IMR-90 (cell line): ENCODE data around the gene DOCK10. TPM values are rescaled to one million over a fixed set of nuclear protein-coding genes. Genes with fewer than 3 reads are reported as not detected.

Experiments used
- ATAC-seq: fragments of 200-7000 bp; cut with Tn5 transposase; 2 replicates; pipeline ENCODE4 v1.9.1; 2020; ENCODE audit warnings: low read depth, mild to moderate bottlenecking, moderate library complexity
- BruUV-seq: library from RNA; stranded (reverse); fragments of 400-500 nt; replicated peaks from 2 replicates; lab custom pipeline; 2021; lab: Mats Ljungman, UMichigan
- CTCF ChIA-PET: fragments of 300-600 bp; formaldehyde crosslinking; extraction: SDS; loops from one replicate; lab custom pipeline; 2021; ENCODE audit warnings: antibody characterized with exemption; lab: Yijun Ruan, JAX
- POLR2A ChIA-PET: fragments of 300-600 bp; sonication (Branson Sonifier 250); formaldehyde crosslinking; loops from one replicate; lab custom pipeline; 2022; ENCODE audit warnings: antibody characterized with exemption; ENCODE audit not compliant: unreplicated experiment; lab: Charles Lee
- DNase-seq: peaks from one replicate; pipeline ENCODE4 v3.0.0; 2013
- H2AFZ ChIP-seq: replicated peaks from 2 replicates; pipeline ENCODE3; 2013; ENCODE audit warnings: low read length, mild to moderate bottlenecking; ENCODE audit not compliant: poor library complexity
- H2AK5ac ChIP-seq: 2 replicates; pipeline ENCODE4 v1.6.1; 2013; ENCODE audit warnings: low read depth, low read length, inconsistent platforms
- H2AK9ac ChIP-seq: replicated peaks from 2 replicates; pipeline ENCODE3; 2013; ENCODE audit warnings: mild to moderate bottlenecking, low read depth, low read length, moderate library complexity; ENCODE audit not compliant: poor library complexity
- H2BK120ac ChIP-seq: 2 replicates; pipeline ENCODE4 v1.6.1; 2013; ENCODE audit warnings: low read depth, low read length, inconsistent platforms
- H2BK15ac ChIP-seq: 3 replicates; pipeline ENCODE4 v1.6.1; 2013; ENCODE audit warnings: low read depth, low read length, inconsistent platforms
- H2BK20ac ChIP-seq: 2 replicates; pipeline ENCODE4 v1.6.1; 2013; ENCODE audit warnings: low read depth, mild to moderate bottlenecking, inconsistent platforms, low read length, moderate library complexity
- H2BK5ac ChIP-seq: 2 replicates; pipeline ENCODE4 v1.6.1; 2013; ENCODE audit warnings: mild to moderate bottlenecking, low read depth, low read length, inconsistent platforms; ENCODE audit not compliant: poor library complexity, severe bottlenecking
- H3K14ac ChIP-seq: replicated peaks from 2 replicates; pipeline ENCODE4 v1.6.1; 2013; ENCODE audit warnings: low read depth, low read length, inconsistent platforms
- H3K18ac ChIP-seq: 2 replicates; pipeline ENCODE4 v1.6.1; 2013; ENCODE audit warnings: low read depth, low read length, control low read depth
- H3K23ac ChIP-seq: 2 replicates; pipeline ENCODE4 v1.6.1; 2013; ENCODE audit warnings: low read depth, low read length, inconsistent platforms
- H3K27ac ChIP-seq: 2 replicates; pipeline ENCODE4 v1.5.1; 2013; ENCODE audit warnings: mild to moderate bottlenecking, control low read depth, low read length; ENCODE audit not compliant: insufficient read depth
- H3K27me3 ChIP-seq: 2 replicates; pipeline ENCODE4 v1.6.1; 2013; ENCODE audit warnings: low read length; ENCODE audit not compliant: control insufficient read depth, insufficient read depth
- H3K36me3 ChIP-seq: 2 replicates; pipeline ENCODE4 v1.6.1; 2013; ENCODE audit warnings: low read length, mixed read lengths; ENCODE audit not compliant: control insufficient read depth, insufficient read depth
- H3K4ac ChIP-seq: 2 replicates; pipeline ENCODE4 v1.6.1; 2013; ENCODE audit warnings: low read depth, low read length, inconsistent platforms
- H3K4me1 ChIP-seq: 2 replicates; pipeline ENCODE4 v1.6.1; 2013; ENCODE audit warnings: low read length, mixed read lengths; ENCODE audit not compliant: control insufficient read depth, insufficient read depth
- H3K4me2 ChIP-seq: 2 replicates; pipeline ENCODE4 v1.6.1; 2013; ENCODE audit warnings: low read depth, mild to moderate bottlenecking, control low read depth, low read length, moderate library complexity
- H3K4me3 ChIP-seq: 2 replicates; pipeline ENCODE4 v1.5.1; 2013; ENCODE audit warnings: low read depth, mild to moderate bottlenecking, control low read depth, low read length, moderate library complexity; ENCODE audit not compliant: insufficient read depth
- H3K56ac ChIP-seq: 2 replicates; pipeline ENCODE4 v1.6.1; 2013; ENCODE audit warnings: low read length, inconsistent platforms; ENCODE audit not compliant: insufficient read depth; ENCODE audit errors: extremely low read depth
- H3K79me1 ChIP-seq, 2 experiments: 2 replicates each; pipeline ENCODE4 v1.6.1; 2013; ENCODE audit warnings: low read length in 2 of 2, inconsistent platforms in 1 of 2, low read depth in 1 of 2
- H3K9ac ChIP-seq: 2 replicates; pipeline ENCODE4 v1.6.1; 2013; ENCODE audit warnings: low read depth, low read length, control low read depth
- H3K9me1 ChIP-seq: 2 replicates; pipeline ENCODE4 v1.6.1; 2013; ENCODE audit warnings: low read length, inconsistent platforms; ENCODE audit not compliant: insufficient read depth
- H3K9me3 ChIP-seq: 2 replicates; pipeline ENCODE4 v1.6.1; 2013; ENCODE audit warnings: low read length; ENCODE audit not compliant: control insufficient read depth, insufficient read depth
- H4K20me1 ChIP-seq: 2 replicates; pipeline ENCODE4 v1.6.1; 2013; ENCODE audit warnings: low read length, inconsistent platforms; ENCODE audit not compliant: insufficient read depth
- H4K5ac ChIP-seq: 2 replicates; pipeline ENCODE4 v1.6.1; 2013; ENCODE audit warnings: mild to moderate bottlenecking, low read depth, low read length, control low read depth
- H4K8ac ChIP-seq, 2 experiments: 2 replicates each; pipeline ENCODE4 v1.6.1; 2013; ENCODE audit warnings: low read depth in 2 of 2, low read length in 2 of 2, control low read depth in 1 of 2, inconsistent platforms in 1 of 2
- H4K91ac ChIP-seq: 2 replicates; pipeline ENCODE4 v1.6.1; 2013; ENCODE audit warnings: low read depth, low read length, inconsistent platforms; ENCODE audit not compliant: insufficient read depth
- BHLHE40 ChIP-seq: fragments of 150-350 bp; IDR thresholded peaks from 2 replicates; pipeline ENCODE4 v1.6.1; 2016; ENCODE audit warnings: mild to moderate bottlenecking, low read depth, low read length
- MAZ ChIP-seq: IDR thresholded peaks from 2 replicates; pipeline ENCODE4 v1.6.1; 2012; ENCODE audit warnings: low read depth, mild to moderate bottlenecking, low read length, improper control_type of control experiment, moderate library complexity, borderline replicate concordance
- SMC3 ChIP-seq: fragments of 150-350 bp; IDR thresholded peaks from 2 replicates; pipeline ENCODE4 v1.6.1; 2016; ENCODE audit warnings: low read depth, mild to moderate bottlenecking, antibody characterized with exemption, low read length, moderate library complexity
- dilution Hi-C: fragments of 300-500 bp; cut with HindIII; formaldehyde crosslinking; loops from one replicate; pipeline ENCODE4 v1.14.3; 2018; ENCODE audit warnings: low sequenced_read_pairs; ENCODE audit not compliant: unreplicated experiment
- in situ Hi-C: fragments of 300-500 bp; cut with MboI; formaldehyde crosslinking; loops from 3 replicates; pipeline ENCODE4 v1.14.3; 2019; ENCODE audit warnings: low sequenced_read_pairs, inconsistent platforms, mixed read lengths
- intact Hi-C: fragments of 100-400 bp; cut with micrococcal nuclease; formaldehyde crosslinking; loops from 2 replicates; pipeline ENCODE4 v1.10.0; 2022
- polyA plus RNA-seq, 3 experiments: library from polyadenylated mRNA; depleted of rRNA; stranded (reverse); fragments of >200 nt; gene quantifications; 2 replicates each; pipeline ENCODE4 v1.2.3, GENCODE V29; 2012; ENCODE audit warnings: low replicate concordance in 1 of 3
- total RNA-seq: library from RNA; depleted of rRNA; stranded (reverse); fragments of >200 nt; gene quantifications from 2 replicates; pipeline ENCODE4 v1.2.3, GENCODE V29; 2012

Gene DOCK10
- total and polyA plus RNA-seq, 2 of the 4 experiments (the other 2 are of a cell fraction), result 58.6 to 75.3 TPM

GRCh38 chr2:224954980-224955379 is 87.3 kb downstream of the DOCK10 start:
- no peak overlapping the region for H2BK20ac ChIP-seq
- H2AFZ ChIP-seq, result no peak overlapping the region
- H3K56ac ChIP-seq, result no peak overlapping the region
- H3K9ac ChIP-seq, result no peak overlapping the region
- ATAC-seq (no peak), DNase-seq (no peak)
- no peak overlapping the region for H2BK120ac ChIP-seq
- no TSS peak for BruUV-seq
- no peak overlapping the region for H2BK15ac ChIP-seq
- H2AK9ac ChIP-seq, result no peak overlapping the region
- H3K36me3 ChIP-seq, result no peaks in the 10 kb centered on the region
- H3K4me3 ChIP-seq, result no peak overlapping the region
- no peak overlapping the region for H3K14ac ChIP-seq
- H3K9me1 ChIP-seq, result no peaks in the 10 kb centered on the region
- H4K8ac ChIP-seq, result no peak overlapping the region
- no peak overlapping the region for H3K23ac ChIP-seq
- intact Hi-C loops (no loop called here), in situ Hi-C loops (no loop called here), dilution Hi-C loops (no loop called here)
- H3K9me3 ChIP-seq, result no peaks in the 10 kb centered on the region
- no peak overlapping the region for H3K27ac ChIP-seq
- no peak overlapping the region for H3K18ac ChIP-seq
- H4K20me1 ChIP-seq, result no peaks in the 10 kb centered on the region
- no peak overlapping the region for H2AK5ac ChIP-seq
- CTCF ChIA-PET, result no interaction called here
- POLR2A ChIA-PET, result no interaction called here
- no peak overlapping the region for H2BK5ac ChIP-seq
- TF ChIP-seq SMC3 (no peak), MAZ (no peak), BHLHE40 (no peak)
- no peaks in the 10 kb centered on the region; the same call in 1 of the 2 replicates for H3K4me1 ChIP-seq
- no peak overlapping the region for H3K4ac ChIP-seq
- H4K91ac ChIP-seq, result no peak overlapping the region
- no peak overlapping the region for H4K5ac ChIP-seq
- H3K79me1 ChIP-seq, result peaks cover 6 to 29% of the 10 kb centered on the region in 2 experiments; a peak in 3 of 4 replicates
- H3K27me3 ChIP-seq, result no peaks in the 10 kb centered on the region
- H3K4me2 ChIP-seq, result no peak overlapping the region
